Cerebellar nuclear complex (tissue), 1 donor: Measurements from ENCODE around the gene PUM1.
"Not testable (repeated sequence)": the region's sequence is repeated elsewhere in the genome, so short reads cannot be mapped to it uniquely, and the experiment has no call there.

ENCODE experiments used
- DNase-seq, 2 experiments: peaks; one replicate each; lab custom pipeline; 2025; lab: John Stamatoyannopoulos, UW

PUM1 gene

GRCh38 chr1:30995990-30996612 lies 69.4 kb downstream of the PUM1 start:
- DNase-seq, result no peak

- no peak for DNase-seq
Observed at GRCh38 chr1:30991862-30992606, 73.5 kb downstream of the PUM1 start.

- no peak for DNase-seq
Observed at GRCh38 chr1:30990591-30990990, 74.9 kb downstream of the PUM1 start.

DNA sequence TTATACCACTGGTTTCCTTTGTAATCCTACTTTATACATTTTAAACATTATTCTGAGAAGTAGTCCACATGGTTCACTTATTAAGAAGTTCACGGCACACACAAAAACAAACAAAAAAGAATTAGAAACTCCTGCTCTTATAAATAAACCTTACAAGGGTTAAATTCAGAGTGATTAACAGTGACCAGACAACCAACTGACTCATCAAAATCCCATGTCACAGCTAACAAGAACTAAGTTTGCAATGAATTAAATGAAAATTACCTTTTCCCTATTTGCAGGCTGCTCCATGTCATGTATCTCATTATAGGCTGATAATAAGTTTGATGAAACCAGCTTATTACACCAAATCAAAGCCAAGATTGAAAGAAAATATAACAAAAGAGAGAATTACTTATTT lies 77.5 kb downstream of the PUM1 start:
- no peak for DNase-seq

DNA sequence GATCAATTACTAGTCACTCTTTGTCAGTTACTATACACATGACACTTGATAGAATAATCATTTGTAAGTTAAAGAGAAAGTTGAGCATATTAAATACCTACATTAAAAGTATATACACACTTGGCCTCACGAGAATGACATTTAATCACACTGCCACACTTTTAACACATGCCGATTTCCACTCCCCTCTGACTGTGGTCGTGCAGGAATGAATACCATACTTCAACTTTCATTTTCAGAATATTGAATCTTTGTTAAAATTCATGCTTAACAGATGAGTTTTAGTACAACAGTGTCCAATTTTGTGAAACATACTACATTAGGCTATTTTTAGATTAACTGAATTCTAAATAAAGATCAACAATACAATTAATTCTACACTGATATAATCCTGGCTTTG lies 78.8 kb downstream of the PUM1 start:
- no peak for DNase-seq

DNA sequence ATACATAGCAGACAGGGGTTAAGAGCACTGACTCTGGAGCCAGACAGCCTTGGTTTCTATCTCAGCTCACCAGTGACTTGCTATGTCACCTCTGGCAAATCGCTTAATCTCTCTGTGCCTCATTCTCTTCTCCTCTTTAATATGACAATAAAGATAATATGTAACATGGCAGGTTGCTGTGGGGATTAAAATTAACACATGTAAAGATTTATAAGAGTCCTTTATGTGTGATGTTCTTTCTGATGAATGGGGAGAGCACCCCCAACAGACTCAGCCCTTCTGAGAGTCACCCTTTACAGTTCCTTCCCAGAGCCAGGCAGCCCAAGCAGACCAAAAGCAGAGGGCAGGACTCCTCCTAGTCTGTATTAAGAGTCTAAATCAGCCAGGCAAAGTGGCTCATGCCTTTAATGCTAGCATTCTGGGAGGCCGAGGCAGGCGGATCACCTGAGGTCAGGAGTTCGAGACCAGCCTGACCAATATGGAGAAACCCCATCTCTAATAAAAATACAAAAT lies 80.5 kb downstream of the PUM1 start:
- no peak for DNase-seq

GRCh38 chr1:30984165-30984889 lies 81.2 kb downstream of the PUM1 start:
- DNase-seq, result no peak

DNA sequence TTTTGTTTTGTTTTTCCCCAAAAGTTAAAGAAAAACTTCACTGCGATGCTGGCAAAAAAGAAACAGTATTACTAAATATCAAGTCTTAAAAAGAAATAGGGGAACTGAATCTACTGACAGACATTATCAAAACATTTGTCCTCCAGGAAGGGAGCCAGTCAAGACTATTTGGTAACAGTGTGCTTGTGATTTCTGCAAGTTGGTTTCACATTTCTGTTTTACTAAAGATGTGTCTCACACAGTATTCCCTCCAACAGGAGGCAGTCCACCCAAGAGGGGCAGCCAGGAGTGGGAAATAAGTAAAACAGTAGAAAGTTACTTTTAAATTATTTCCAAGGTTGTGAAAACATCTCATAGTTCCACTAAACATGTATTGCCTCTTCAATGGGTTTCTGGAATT lies 82.6 kb downstream of the PUM1 start:
- no peak for DNase-seq

- no peak for DNase-seq
Observed at GRCh38 chr1:30982431-30982830, 83.1 kb downstream of the PUM1 start.

DNA sequence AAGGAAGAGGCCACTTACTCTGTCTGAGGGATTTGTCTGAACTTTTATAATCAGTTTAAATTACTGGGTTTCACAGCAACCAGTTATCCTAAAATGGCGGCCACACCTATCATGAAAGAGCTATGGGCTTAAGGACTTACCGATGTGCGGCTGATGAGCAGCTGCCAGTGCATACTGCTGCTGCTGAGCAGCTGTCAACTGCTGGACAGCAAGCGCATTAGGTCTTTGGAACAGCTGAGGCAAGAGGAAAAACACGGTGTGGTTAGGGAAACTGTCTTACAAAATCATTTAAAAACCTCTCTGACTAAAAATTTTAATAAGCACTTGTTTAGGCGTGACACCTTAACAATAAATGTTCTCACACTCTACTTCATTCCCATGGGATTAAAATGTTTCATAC lies 84.3 kb downstream of the PUM1 start:
- no peak for DNase-seq

DNA sequence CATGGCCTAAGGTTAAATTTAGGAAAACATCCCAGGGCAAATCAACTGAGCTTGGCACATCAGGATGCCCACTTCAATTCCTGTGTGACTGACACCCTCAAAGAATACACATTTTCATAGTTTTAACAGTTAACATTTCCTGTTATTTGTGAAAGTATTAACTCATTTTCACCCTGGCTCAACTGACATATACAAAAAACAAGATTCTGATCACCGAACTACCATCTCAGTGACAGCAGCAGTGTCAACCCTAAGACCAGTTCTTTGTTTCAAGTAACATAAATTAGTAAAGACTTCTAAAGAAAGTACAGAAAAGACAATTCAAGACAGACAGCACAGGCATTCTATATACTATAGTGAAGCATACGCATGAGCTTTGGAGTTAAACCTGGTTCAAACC lies 88.0 kb downstream of the PUM1 start:
- DNase-seq, result no peak

- no peak for DNase-seq
Observed at GRCh38 chr1:30977105-30977504, 88.4 kb downstream of the PUM1 start.

DNA sequence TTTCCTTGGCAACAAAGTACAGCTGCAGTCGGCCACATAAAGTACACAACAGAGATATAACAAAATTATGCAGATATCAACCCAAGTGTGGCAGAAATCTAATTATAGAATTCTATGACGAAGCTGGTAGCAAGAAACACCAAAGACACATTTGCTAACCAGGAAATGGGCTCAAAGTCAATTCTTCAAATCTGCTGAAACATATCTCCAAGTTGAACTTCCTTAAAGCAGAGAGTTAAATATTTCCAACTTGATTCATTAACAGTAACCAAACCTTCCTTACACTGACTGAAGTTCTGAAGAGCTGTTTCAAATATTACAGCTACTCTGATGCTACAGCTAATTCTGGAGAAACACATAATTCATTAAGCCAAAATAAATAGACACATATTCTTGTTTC lies 89.4 kb downstream of the PUM1 start:
- DNase-seq, result no peak

DNA sequence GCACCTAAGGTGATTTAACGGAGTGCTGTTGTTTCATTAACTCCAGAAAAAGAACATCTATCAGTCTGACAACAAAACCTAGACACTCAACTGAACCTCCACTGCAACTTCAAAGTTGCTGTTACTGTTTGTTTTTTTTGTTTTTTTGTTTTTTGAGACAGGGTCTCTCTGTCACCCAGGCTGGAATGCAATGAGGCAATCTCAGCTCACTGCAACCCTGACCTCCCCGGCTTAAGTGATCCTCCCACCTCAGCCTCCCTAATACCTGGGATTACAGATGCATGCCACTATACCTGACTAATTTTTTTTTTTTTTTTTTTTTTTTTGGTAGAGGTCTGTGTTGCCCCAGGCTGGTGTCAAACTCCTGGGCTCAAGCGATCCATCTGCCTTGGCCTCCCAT lies 90.3 kb downstream of the PUM1 start:
- DNase-seq, result no peak

- DNase-seq, result no peak
Observed at GRCh38 chr1:30974536-30974935, 91.0 kb downstream of the PUM1 start.

GRCh38 chr1:30972349-30972748 lies 93.2 kb downstream of the PUM1 start:
- DNase-seq, result not testable (repeated sequence)

- DNase-seq, result no peak
Observed at GRCh38 chr1:30971496-30971895, 94.0 kb downstream of the PUM1 start.

DNA sequence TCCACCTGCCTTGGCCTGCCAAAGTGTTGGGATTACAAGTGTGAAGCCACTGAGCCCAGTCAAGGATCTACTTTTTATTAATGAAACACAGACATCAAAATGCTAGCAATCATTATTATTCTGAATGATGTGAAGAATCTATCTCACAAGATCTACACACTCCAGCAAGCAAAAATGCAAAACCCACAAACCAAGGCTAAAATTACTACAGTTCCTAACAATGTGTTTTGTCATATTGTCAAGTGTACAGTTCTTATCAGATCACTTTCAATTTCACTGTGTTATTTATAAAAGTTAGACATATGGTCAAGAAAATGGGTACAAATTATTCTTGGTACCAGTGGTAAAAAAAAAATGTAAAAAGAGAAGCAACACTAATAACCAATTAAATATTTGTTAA lies 95.6 kb downstream of the PUM1 start:
- DNase-seq, result no peak

DNA sequence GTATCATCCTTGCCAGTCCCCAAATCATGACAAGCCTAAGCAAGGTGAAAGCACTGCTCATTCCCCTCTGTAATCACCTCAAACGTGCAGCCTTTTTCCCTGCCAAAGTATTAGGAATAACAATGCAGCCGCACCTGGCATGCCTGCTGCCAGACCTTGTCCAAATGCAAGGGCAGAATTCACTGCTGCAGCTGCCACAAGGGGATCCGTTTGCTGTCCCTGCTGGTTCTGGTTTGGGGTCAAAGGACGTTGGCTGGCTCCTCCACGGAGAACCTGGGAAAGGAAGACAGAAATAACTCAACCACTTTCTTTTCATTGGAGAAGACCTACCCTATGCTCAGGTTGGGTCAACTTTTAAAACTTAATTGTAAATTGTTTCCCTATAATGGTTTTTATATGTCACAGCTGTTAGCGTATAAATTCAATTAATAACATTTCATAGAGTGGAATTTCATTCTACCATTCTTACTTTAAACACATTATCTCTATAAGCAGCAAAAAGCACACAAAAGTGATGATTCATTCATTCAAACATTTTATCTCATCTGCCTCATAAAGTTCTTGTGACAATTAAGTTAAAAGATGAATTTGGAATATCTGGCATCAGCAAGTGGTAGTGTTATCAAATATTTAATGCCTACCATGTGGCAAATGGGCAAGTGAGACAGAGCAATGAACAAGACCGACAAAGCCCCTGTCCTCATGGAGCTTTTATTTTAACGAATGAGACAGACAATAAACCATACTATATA lies 97.1 kb downstream of the PUM1 start:
- DNase-seq, result no peak

GRCh38 chr1:30966690-30967369 lies 98.7 kb downstream of the PUM1 start:
- DNase-seq, result no peak

DNA sequence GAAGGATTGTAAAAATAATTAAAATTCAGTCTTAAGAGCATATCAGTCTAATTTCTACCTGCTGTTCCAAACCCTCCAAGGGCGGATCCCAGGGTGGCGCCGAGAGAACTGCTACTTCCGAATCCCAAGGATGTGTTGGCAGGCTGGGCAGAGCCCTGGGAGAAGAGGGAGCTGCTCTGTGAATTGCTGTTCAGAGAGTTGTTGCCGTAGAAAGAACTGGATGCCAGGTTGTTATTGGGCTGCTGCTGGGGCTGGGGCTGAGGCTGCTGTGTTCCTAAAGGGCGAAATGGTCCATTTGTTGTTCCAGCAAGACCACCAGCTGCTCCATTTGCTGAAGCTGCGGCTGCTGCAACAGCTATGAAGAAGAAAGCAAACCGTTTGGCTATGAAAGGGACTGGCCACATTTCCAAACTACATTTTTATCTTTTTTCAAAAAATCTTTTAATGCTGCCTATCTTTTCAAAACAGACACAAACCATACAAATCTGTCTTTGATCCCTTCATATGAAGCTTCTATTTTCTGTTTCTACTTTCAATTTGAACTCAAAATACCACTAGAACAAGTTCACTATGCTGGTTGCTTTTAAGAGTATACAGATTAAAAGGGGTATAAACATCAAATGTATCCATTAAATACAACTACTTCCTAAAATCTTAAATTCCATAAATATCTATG lies 99.5 kb downstream of the PUM1 start:
- no peak for DNase-seq
